Heart left ventricle (tissue), 13 donors: ENCODE results near the gene C6orf58.

Source experiments
- CTCF ChIP-seq, 12 donors: fragments of 200-600 bp; sonication (generic) in 4 of 12; IDR thresholded peaks; one replicate each; pipeline versions ENCODE4 v1.5.0 to v1.8.0; 2018 to 2022; ENCODE audit warnings: antibody characterized with exemption in 12 of 12, mild to moderate bottlenecking in 5 of 12
- POLR2A ChIP-seq, 2 donors: fragments of 450-650 bp; IDR thresholded peaks; one replicate each; pipeline ENCODE4 v1.6.1; 2017; ENCODE audit warnings: antibody characterized with exemption in 2 of 2, mild to moderate bottlenecking in 2 of 2, moderate library complexity in 2 of 2
- donor health status: ischemic (EF 13 %, LVEDD 7.1; RV severe dilation, severe dysfunction).
- donor health status: DM: no; HTN: yes; CAD: no.
- donor health status: DM: no; HTN: no; CAD: no.
- donor health status: ischemic (EF 25% LVEDD 6.9; RV normal size, moderate dysfunction).
- donor health status: ischemic (EF 25% LVEDD 5.7; RV mildly dilated, moderate dysfunction).
- donor health status: ischemic (EF 35%, LVEDD 5.7; RV mildly dilated, moderate dysfunction).
- donor health status: nonischemic (EF 11% LVEDD 7.7; RV severe dilation, severe dysfunction).
- donor health status: DM: yes; HTN: yes; CAD: no.
- donor health status: PGD.
- donor health status: ischemic (EF 29% LVEDD 5.4; RV normal size, mild dysfunction).
- donor health status: nonischemic (EF 23%, LVEDD 6.1; RV moderate dilation, normal function).

DNA sequence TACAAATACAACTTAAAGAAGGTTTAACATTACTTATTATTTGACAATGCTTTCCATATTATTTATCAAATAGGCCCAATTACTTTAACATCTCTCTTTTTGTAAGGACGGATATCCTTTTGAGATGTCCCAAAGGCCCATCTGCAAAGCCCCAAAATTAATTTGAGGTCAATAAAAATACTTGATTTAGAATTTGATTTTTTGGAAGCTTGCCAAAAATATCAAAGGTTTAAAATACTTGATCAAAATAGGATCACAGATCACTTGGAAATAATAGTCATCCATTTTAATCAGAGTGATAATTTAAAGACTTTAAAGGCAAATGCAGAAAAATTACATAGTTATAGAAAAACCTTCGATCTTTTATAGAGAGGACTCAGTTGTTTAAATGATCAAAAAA lies 8.1 kb downstream of the C6orf58 start:
- TF ChIP-seq CTCF (IDR thresholded peaks at IDR 0.05) (no peak), POLR2A (IDR thresholded peaks at IDR 0.05) (no peak)
